Astrocyte of the cerebellum (primary cell): ENCODE results near the gene TSPOAP1.

Experiments used
- DNase-seq: peaks from one replicate; pipeline ENCODE4 v3.0.0-alpha.2; 2011; ENCODE audit warnings: low read depth
- H3K4me3 ChIP-seq: 2 replicates; pipeline ENCODE4 v1.5.1; 2011; ENCODE audit warnings: mild to moderate bottlenecking, low read depth, low read length, moderate library complexity
- in situ Hi-C: cut with HindIII; loops from 2 replicates; pipeline ENCODE4 v1.10.0; 2017; ENCODE audit warnings: low sequenced_read_pairs
- TF ChIP-seq, protein P1 (sequence below): IDR thresholded peaks from 2 replicates; pipeline ENCODE4 v1.5.1; 2012; ENCODE audit warnings: low read length, low read depth, moderate library complexity, mild to moderate bottlenecking; ENCODE audit errors: missing control alignments

TSPOAP1 gene, protein sequence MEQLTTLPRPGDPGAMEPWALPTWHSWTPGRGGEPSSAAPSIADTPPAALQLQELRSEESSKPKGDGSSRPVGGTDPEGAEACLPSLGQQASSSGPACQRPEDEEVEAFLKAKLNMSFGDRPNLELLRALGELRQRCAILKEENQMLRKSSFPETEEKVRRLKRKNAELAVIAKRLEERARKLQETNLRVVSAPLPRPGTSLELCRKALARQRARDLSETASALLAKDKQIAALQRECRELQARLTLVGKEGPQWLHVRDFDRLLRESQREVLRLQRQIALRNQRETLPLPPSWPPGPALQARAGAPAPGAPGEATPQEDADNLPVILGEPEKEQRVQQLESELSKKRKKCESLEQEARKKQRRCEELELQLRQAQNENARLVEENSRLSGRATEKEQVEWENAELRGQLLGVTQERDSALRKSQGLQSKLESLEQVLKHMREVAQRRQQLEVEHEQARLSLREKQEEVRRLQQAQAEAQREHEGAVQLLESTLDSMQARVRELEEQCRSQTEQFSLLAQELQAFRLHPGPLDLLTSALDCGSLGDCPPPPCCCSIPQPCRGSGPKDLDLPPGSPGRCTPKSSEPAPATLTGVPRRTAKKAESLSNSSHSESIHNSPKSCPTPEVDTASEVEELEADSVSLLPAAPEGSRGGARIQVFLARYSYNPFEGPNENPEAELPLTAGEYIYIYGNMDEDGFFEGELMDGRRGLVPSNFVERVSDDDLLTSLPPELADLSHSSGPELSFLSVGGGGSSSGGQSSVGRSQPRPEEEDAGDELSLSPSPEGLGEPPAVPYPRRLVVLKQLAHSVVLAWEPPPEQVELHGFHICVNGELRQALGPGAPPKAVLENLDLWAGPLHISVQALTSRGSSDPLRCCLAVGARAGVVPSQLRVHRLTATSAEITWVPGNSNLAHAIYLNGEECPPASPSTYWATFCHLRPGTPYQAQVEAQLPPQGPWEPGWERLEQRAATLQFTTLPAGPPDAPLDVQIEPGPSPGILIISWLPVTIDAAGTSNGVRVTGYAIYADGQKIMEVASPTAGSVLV (N-terminal part only)

DNA sequence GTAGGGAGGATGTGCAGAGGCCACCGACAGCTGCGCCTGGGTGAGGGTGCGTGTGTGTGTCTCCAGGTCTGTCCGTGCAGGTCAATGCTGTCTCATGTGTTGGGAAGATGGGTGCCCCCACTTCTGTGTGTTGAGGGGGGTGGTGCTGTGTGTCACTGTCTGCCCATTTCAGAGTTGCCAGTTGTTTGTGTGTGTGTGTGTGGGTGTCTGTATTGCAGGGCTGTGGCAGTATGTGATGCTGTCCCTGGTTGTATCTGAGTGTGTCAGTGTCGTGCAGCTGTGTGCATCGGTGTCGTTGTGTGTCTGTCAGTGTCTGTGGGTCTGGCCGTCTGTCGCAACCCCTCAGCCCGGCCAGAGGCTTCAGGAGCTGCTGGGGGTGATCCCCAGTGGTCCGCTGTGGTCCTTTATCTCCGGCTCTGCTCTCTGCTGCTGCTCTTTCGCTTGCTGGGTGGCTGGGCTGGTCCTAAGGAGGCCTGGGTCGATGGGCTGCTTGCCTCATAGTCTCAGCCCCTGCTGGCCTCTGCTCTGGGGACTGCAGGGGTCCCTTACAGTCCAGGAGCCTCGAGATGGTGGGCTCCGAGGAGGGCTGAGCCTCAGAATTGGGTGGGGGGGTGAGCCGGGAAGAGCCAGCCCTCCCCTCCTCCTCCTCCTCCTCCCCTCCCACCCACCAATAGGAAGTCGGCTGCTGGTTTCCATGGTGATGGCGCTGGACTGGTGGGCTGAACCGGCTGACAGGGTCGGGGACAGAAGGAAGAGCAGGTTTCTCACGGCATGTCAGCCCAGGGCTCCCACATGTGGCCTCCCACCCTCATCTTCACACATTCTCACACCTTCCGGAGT is at the start of gene TSPOAP1:
TSPOAP1 (minus strand) TSS at position 601 of the 840 bp plus-strand sequence. CDS start 875 bp downstream, outside the sequence.
- DNase-seq, result no peak
- TF ChIP-seq, protein P1, sequence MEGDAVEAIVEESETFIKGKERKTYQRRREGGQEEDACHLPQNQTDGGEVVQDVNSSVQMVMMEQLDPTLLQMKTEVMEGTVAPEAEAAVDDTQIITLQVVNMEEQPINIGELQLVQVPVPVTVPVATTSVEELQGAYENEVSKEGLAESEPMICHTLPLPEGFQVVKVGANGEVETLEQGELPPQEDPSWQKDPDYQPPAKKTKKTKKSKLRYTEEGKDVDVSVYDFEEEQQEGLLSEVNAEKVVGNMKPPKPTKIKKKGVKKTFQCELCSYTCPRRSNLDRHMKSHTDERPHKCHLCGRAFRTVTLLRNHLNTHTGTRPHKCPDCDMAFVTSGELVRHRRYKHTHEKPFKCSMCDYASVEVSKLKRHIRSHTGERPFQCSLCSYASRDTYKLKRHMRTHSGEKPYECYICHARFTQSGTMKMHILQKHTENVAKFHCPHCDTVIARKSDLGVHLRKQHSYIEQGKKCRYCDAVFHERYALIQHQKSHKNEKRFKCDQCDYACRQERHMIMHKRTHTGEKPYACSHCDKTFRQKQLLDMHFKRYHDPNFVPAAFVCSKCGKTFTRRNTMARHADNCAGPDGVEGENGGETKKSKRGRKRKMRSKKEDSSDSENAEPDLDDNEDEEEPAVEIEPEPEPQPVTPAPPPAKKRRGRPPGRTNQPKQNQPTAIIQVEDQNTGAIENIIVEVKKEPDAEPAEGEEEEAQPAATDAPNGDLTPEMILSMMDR, result no peak
- no peak within 1 kb of the TSS for H3K4me3 ChIP-seq
- in situ Hi-C loops, result no loop called here

DNA sequence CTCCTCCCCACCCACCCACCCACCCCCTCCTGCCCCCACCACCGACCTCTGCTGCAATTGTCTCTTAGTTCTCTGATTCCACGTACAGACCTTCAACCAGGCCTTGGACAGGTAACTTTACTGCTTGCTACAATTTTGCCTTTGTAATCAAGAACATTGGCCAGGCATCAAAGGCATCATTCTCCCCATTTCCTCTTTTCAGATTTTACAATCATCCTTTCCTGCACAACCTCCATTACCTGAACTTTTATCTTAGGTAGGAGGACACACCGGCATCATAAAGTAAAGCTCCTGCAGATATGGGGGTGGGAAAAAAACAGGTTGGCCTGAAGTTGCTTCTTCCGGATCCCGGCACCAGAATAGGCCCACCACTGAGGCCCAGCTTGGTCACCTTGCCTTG is 49.1 kb upstream of the TSPOAP1 start:
- in situ Hi-C loops, result no loop called here
- H3K4me3 ChIP-seq, result no peak overlapping the region
- TF ChIP-seq, protein P1, result no peak
- no peak for DNase-seq

DNA sequence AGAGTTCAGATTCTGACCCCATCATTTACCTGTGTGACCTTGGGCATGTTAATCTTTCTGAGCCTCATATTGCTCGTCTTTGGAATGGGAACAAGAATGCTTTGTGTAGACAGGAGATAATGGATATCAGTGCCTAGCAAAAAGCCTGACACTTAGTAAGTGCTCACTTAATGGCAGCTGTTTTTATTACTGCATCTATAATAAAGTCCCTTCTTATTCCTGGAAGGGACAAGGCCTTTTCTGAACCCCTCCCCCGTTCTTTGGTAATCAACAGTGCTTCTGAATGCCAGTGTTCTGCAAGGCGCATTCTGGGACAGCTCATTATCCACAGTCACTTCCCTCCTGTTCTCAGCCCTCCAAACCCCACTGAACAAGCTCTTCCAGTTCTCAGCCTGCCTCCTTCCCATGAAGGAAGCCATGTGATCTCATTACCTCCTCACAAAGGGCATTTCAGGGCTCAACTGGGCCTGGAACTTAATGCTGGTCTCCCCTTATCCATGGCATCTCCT is 48.6 kb upstream of the TSPOAP1 start:
- TF ChIP-seq, protein P1, result no peak
- DNase-seq, result no peak
- in situ Hi-C loops, result no loop called here
- H3K4me3 ChIP-seq, result no peak overlapping the region

DNA sequence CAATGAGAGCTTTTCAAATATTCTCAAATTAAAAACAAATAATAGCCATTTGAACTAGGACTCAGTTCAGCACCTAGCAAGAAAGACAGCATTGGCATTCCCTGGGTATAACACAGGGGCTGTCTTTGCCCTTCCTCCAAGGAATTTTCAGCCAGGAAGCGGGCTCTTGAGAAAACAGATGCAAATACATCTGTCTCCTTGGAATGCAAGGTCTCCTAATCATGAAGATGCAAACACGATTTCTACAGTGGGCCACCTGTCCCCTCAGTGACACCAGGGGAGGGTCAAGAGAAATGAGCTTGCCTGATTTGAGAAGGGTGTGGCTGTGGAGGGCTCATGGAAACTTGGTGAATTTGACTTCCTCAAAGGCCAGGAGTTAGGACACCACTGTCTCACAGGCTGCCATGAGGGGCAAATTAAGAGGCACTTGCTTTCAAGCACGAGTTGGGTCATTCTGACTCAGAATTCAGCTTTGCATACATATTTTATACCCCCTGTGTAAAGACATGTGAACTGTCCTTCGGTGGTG is 47.9 kb upstream of the TSPOAP1 start:
- no peak for DNase-seq
- TF ChIP-seq, protein P1, result no peak
- in situ Hi-C loops, result no loop called here
- H3K4me3 ChIP-seq, result no peak overlapping the region

DNA sequence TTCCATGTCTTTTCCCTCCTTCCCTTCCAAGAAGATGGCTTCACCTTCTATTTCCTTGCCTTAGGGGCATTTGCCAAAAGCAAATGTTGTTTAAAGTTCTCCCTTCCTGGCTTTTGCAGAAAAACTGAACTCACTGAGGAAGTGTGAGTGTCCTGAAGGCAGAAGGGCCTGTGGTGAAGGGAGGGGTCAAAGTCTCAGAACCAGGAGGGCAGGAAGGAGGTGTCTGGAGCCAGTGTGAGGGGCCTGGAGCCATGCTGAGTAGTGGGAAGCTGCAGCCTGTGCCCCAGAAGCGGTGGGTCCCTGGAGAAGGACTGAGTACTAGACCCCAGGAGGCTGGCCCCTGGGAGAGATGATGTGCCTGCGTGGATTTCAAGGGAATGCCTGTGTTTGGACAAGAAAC is 47.2 kb upstream of the TSPOAP1 start:
- no peak for DNase-seq
- TF ChIP-seq, protein P1, result no peak
- in situ Hi-C loops, result no loop called here
- H3K4me3 ChIP-seq, result no peak overlapping the region
